OCI-M2 (cell line): ENCODE measurements around the gene PKNOX2.

Experiments used
- DNase-seq: peaks from one replicate; lab custom pipeline; 2025; ENCODE audit not compliant: unreplicated experiment; lab: John Stamatoyannopoulos, UW

The PKNOX2 gene

DNA sequence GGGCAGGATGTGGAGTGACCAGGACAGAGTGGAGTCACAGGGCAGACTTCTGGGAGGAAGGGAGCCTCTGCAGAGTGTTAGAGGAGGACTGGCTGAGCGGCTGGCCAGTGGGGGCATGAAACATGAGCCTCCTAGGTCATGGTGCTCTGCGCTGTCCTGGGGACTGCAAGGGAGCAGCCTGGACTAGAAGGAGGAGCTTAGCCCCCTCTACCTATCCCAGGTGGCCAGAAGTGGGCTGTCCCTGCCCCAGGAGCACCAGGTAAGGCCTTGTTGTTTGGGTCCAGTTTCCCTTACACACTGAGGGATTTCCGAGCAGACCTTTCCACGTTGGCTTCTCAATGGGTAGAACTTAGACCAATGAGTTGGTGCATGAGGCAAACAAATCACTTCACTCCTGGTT, 7.4 kb downstream of the PKNOX2 start:
- no peak for DNase-seq

DNA sequence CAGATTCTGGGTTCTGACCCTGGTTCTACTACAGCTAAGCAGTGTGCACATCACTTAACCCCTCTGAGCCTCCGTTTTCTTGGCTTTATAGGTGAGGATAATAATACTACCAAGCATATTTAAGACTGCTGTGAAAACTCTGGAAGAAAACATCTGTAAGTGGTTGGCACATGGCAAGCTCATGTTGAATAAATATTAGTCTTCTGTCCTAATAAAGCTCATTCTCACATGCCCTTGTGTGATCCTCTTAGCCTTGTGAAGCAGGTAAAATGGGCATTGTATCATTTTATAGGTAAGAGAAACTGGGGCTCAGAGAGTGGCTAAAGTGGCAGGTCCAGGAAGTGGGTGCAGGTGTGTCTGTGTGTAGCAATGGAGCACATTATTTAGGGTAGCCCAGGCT, 8.5 kb downstream of the PKNOX2 start:
- no peak for DNase-seq

DNA sequence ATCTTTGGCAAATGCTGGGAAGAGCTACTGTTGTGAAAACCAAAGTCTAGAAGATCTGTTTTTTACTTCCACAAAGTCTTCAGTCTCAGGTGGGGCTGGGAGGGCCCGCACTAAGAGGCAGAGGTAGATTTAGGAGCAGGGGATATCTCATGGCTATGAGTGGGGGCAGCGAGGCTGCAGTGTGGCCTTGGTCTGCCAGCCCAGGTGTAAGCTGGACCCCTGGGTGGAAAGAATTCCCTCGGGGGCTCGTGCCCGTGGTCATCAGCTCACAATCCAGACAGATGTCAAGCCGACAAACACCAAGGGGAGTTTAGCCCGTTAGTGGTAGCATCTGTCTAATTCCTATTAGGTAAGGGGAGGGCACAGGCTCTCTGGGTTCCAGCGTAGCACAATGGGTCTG, 9.0 kb downstream of the PKNOX2 start:
- DNase-seq: no peak

DNA sequence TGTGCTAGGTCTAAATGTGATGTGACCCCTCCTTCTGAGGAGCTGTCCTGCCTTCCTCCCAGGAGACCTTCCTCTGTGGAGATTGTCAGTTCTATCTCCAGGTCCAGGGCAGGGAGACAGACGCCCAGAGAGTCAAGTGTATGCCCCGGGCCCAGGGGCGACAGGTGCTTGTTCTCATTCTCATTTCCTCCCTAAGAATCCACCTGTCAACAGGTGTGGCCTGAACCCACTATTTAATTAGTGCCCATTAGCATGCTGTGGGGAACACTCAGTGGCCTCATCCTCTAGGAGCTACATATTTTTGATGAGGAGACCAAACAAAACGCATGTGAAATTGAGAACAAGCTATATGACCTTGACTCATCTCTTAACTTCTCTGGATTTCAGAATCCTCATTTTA, 9.5 kb downstream of the PKNOX2 start:
- DNase-seq: no peak

DNA sequence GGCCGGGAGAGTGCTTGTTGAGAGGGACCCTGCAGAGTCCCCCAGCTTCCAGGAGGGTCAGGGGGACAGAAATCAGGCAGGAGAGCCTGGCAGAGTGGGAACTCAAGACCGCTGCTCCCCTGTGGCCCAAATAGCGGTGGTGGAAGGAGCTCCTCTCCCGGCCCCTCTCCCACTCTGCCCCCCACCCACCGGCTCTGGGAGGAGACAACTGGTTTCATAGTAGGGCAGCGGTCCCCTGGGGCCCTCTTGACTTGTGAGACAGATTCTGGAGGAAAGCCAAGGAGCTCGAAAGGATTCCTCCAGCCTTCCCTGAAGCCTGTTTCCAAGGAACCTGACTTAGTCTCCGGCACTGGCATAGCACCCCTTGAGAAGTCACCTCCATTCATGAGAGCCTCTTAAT, 10.1 kb downstream of the PKNOX2 start:
- DNase-seq: no peak

DNA sequence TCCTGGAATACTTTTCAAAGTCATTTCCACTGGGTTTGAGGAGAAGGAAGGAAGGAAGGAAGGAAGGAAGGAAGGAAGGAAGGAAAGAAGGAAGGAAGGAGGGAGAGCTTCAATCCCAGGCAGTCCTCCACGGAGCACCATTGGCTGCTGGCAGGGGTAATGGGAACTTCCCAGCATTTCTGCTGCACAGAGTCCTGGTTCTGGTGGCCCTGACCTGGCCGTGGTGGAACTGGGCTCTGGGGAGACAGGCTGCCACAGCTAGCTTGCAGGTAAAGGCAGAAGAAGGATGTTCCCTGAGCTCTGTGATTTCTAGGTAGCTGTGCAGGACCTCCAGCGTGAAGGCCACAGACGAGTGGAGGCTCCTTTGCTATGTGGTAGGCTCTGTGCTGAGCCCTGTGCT, 10.6 kb downstream of the PKNOX2 start:
- no peak for DNase-seq

DNA sequence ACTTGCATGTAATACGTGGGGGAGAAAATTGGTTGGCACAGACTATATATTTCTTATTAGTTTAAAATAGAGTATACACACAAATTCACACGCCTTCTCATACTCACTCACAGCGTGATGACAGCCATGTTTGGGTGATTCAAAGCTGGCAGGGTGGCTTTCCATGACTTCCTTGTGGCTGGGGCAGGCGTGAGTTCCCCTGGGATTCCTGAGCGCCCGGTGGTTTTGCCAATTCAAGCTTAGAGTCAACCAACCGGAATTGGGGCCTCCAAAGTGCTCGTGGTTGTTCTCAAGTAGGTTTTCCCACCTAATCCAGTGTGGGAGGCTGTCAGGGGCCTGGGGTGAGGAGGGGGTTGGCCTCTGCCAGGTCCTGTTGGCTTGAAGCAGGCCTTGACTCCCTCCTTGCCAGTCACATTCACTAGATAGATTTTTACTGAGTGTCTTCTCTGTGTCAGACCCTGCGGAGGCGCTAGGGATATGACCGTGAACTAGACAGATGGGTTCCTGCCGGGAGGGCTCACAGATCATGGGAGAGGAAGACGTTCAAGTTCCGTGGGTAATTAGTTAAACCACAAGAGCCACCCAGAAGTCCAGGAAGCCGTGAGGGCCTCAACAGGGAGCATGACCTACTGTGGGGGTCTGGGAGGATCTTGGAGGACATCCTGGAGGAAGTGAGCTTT, 11.5 kb downstream of the PKNOX2 start:
- DNase-seq: no peak

DNA sequence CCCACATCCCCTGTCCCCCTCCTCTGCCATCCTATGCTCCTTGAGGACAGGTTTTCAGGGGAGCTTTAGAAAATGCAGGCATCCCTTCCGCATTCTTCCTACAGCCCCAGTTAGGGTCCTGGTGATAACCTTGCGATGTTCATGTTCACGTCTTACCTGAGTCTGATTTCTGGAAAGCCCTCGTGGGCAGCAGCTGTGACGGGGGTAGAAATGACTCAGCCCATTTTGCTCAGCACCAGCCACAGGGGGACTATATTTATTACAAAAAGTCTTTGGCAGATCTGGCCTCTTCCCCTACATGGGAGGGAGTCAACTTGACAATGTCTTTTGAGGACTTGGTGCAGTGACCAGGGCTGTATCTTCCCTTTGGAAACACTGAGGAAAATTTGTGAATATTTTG, 12.3 kb downstream of the PKNOX2 start:
- no peak for DNase-seq

DNA sequence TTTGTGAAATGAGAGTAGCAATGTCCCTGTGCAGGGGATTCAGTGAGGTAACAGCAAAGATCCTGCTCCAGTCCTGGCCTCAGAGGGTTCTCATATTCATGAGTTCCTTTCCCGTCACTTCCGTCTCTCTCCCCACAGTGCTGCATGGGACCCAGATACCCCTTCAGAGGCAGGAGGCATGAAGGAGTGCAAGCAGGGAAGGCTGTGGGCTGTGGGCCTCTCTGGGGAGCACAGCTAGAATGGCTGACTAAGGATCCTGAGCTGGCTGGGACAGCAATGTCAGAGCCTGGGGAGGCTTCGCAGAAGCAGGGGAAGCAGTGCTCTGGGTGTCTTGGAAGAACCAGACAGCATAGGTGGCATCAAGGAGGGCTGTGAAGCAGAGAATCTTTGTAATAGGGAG, 13.0 kb downstream of the PKNOX2 start:
- no peak for DNase-seq

DNA sequence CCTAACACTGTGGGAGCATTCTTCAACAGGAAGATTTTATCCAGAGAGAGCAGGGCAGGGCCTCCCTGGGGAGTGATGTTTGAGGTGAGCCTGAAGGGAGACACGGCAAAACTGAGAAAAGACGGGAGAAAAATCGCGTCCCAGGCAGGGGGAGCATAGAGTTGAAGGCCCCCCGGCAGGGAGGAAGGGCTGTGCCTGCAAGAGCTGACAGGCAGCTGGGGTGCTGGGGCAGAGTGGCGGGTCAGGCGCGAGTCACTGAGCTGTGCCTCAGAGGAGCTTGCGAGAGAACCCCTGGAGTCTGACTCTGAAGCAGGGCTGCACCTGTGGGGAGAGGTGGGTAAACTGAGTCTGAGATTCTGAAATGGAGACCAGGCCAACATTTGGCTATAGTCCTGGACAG, 14.8 kb downstream of the PKNOX2 start:
- no peak for DNase-seq

DNA sequence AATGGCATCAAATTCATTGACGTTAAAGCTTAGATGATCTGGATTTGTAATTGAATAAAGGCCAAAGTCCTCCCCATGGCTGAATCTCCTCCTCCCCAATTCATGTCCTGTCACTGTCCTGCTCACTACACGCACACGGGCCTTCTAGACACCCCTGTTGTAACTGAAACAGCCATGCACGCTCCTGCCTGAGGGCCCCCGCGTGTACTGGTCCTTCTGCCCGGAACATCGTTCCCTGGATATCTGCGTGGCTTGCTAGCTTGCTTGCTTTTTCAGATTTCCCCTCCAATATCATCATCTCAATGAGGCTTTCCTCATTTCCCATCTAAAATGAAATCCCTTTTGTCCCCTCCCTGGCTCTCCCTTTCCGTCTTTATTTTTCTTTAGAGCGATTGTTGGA, 15.3 kb downstream of the PKNOX2 start:
- DNase-seq: no peak

DNA sequence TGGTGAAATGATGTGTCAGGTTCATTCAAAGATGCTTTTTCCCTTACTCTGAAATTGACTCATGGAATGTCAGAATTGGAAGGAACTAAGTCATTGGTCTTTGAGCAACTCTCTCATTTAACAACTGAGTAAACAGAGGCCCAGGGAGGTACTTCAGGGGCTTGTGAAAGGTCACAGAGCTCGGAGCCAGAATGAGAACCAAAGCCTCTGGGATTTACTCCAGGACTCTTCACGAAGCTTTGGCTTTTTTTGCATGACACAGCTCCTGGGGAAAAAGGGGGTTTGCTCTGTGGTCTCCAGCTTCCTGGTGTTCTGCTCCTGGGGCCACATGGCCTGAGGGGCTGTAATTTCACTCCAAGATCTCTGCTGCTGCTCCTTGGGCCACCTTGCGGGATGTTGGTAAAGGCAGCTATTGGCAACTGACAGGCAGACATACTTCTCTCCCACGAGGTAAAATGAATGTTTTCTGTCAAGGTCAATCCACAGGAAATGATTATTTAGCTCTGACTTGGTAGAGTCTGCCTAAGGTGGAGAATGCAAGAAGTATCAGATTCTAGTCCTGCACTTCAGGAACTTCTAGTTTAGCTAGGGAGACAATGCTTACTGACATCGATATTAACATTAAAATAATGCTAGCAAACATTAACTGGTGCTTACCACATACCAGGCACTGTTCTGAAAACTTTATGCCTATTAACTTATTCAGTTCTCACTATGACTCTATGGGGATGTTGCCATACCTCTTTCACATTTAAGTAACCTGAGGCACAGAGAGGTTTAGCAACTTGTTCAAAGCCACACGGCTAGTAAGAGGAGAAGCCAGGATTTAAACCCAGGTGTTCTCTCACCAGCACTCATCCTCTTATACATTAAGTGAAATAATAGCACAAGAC, 16.1 kb downstream of the PKNOX2 start:
- DNase-seq: no peak

DNA sequence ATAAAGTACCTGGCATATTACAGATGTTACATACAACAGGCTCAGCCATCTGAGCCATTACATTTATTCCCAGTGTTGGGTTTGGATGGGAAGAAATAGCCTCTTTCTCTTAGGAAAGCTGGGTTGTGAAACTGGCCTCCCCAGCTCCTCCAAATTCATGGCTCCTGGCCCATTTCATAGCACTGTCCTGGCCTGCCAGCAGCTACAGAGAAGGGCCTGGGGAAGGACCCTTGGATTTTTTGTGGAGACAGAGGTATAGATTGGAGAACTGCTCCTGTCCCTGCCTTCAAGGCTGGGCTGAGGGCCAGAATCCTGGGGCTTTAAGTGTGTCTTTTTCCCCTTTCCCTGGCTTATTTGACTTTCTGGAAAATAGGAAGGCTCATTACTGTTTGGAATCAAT, 18.0 kb downstream of the PKNOX2 start:
- no peak for DNase-seq

DNA sequence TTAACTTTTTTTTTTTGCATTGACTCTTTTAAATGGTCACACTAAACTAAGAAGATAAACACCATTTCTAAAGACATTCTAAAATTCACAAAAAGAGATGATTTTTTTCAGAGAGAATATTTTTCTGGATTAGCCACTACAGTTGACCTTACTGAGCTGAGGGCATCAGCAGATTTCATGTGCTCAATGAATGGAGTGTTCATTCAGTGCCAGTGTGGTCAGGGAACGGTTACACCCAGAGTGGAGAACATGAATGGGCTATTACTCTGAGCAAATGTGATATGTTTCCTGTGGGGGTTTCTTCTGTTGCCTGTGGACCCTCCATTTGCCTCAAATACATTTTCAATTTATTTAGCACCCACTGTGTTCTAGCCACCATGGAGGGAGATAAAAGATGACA, 19.1 kb downstream of the PKNOX2 start:
- no peak for DNase-seq

DNA sequence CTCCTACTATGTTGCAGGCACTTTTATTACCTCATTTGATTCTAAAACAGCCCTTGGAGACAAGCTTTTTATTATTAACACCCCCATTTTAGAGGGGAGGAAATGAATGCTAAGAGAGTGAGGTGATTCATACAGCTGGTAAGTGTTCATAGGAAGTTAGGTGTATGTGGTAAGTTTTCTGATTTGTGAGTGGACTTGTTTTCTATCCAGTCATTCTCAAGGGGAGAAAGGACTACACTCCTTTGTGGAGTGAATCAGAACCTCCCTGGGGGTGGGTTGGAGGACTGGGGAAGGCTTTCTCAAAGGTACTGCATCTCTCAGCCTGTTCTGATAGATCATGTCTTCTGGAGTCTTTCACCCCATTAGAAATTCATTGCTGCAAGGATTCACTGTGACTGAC, 23.5 kb downstream of the PKNOX2 start:
- DNase-seq: no peak

DNA sequence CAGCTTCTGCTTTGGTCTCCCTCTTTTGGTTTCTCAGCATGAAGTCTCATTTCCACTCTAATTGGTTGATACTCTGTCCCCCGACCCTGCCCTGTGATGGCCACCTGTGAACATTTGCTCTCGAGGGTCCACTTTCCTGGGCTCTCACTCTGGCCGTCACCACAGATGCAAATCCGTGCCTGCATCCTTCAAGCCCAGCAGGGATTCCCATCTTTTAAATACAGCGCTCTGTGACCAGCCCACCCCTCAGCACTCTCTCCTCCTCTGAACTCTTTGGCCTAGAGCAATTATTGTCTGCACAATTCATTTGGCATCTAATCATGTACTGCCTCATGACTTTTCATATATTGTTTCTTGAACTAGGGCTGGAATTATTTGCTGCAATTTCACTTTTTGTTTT, 26.0 kb downstream of the PKNOX2 start:
- DNase-seq: no peak

DNA sequence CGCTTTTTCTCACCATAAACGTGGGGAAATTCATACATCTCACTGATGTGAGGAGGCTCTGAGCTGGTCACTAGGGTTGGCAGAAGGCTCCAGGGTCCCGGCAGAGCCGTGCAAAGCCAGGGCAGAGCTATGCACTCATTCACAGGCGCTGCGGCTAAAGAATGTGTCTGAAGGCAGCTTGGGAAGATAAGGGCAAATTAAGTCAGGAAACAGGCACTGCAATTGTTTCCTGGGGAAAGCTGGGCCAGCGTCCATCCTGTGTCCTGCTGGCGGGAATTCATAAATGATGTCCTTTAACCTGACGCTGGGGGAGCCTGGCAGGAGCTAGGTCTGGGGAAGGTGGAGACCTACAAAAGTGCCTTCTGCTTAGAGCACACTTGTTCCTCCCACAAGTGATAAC, 27.6 kb downstream of the PKNOX2 start:
- DNase-seq: no peak

DNA sequence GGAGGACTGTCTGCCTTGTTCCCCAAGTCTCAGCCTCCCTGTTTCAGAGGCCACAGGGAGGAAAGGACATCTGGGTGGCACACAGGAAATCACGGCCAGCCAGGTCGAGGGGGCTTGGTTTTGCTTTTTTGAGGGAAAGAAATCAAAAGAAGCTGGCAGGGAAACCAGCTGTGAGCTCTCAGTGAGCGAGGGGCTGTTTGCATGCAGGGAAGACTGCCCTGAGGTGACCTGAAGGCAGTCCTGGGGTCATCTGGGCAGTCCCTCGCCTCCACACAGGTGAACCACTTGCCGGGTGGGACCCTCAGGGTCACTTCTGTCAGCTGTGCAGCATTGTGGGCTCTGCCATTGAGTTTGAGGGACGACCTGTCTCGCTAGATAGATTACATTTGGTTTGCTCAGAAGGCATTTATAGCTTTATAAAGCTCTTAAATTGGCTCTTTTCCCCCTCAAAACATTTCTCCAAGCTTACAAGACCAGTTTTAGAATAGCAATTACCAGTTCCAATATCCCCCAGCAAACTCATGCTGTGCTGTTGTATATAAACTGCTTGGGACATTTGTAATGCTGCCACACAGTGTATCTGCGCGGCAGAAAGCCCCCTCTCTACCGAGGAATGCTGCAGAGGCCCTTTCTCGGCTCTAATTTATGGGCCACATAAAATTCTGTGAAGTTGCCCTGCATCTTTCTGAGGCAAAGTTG, 28.3 kb downstream of the PKNOX2 start:
- no peak for DNase-seq

DNA sequence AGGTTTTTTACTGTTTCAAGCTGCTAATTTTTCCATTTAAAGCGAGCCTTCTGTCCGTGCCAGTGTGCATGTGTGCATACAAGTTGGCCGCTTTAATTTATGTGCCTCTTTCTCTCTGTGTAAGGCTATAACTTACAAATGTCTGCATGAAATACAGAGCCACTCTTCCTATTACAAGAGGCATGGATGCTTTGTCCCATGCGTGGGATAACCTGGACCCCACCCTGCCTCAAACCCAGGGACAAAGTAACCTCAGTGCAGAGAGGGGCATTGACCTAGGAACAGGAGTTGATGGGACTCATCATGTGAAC, 28.8 kb downstream of the PKNOX2 start:
- no peak for DNase-seq

DNA sequence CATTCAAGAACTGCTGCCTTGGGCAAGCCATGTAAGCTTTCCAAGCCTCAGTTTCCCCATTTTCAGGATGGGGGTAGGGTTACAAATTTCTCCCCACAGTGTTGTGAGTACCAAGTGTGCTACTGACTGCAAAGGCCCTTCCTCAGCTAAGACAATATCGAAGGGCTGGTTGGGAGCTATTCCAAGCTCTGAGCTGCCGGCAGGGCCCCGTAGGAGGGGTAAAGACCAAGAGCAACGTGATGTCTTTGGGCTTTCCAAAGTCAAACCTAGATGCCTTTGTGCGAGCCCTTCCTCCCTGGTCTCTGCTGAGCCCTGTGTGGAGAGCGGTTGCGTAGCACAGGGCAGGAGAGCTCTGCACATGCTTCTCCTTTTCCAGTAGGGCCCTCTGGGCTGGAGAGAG, 29.3 kb downstream of the PKNOX2 start:
- no peak for DNase-seq

DNA sequence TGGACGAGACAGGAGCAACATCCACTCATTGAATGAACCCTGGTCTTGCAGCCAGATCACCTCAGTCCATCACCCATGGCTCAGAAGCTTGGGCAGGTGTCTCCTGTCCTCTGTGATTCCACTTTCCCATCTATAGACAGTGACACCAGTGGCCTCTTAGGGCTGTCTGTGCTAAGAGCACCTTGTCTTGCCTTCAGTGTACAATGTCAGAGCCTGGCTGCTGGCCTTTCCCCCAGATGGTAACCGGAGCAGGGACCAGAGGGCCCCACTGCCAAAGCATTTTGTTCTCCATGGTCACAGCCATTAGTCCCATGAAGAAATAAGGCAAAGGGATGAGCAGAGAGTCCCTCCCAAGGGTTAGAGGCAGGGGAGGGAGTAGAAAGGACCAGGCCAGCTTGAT, 35.4 kb downstream of the PKNOX2 start:
- DNase-seq: no peak

DNA sequence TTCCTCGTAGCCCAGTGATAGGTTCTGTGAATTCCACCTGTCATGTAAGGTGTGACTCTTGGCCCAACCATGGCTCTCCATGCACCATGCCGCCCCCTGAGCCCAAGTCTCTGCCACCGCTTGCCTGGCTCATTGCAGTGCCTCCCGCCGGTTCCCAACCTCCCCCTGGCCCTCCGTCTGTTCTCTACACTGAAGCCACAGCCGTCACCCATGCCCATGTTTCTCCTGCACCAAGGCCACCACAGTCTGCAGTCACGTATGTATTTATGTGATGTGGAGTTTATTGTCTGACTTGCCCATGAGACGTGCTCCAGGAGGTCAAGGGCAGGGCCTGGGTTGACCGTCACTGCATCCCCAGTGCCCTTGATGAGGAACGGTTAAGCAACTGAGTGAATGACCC, 35.9 kb downstream of the PKNOX2 start:
- no peak for DNase-seq
